Putamen (tissue), 1 donor: ENCODE measurements around the gene ZNF784.

ENCODE experiments used
- DNase-seq: peaks from one replicate; pipeline ENCODE4 v3.0.0-alpha.2; 2016; ENCODE audit warnings: low spot score

ZNF784 gene, protein sequence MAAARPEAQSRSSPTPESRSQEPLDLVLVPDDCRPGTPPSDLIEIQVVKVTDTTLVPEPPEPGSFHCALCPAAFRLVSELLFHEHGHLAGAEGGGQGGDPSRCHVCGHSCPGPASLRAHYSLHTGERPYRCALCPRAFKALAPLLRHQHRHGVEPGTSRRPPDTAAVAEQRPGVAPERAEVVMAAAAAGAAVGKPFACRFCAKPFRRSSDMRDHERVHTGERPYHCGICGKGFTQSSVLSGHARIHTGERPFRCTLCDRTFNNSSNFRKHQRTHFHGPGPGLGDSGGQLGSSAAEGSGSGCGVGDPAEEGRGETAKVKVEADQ

DNA sequence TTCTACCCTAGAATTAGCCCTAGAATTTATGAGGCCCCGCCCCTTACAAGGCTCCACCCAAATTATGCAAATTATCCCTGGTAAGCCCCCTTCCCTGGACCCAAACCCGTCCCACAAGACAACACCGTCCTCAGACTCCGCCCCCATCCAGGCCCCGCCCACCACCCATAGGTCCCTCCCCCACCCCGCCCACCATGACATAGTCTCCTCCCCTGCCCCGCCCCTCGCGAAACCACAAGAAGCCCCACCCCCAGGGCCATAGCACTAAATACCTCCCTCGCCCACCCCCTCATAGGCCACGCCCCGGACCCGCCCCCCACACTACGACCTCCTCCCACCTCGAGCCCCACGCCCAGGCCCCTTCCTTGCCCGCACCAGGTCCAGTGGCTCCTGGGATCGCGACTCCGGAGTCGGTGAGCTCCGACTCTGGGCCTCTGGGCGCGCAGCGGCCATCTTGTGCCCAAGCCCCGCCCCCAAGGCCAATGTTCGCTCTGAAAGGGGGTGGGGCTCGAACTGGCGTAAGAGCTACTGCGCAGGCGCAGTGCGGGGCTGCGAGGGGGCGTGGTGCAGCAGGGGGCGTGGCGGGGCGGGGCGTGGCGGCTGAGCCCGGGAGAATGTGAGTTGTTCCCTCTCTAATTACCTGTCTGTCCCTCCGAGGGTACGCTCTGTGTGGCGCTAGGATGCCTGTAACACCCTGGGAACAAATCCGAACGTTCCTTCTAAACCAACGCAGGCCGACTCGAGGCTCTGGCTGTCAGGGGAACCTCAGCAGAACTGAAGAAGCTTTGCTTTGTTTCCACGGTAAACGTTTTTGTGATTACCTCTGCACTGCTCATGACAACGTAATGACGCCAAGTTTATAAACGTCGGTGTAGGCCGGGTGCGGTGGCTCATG, at the start of gene ZNF784:
TSS of gene ZNF784 (minus strand) at position 458 of the 895 bp plus-strand sequence. CDS start at position 453, 5 bp downstream.
- peak; percentile 91 for DNase-seq

GRCh38 chr19:55673889-55674288, 49.5 kb upstream of the ZNF784 start:
- DNase-seq: no peak

GRCh38 chr19:55673465-55673864, 49.1 kb upstream of the ZNF784 start:
- no peak for DNase-seq

DNA sequence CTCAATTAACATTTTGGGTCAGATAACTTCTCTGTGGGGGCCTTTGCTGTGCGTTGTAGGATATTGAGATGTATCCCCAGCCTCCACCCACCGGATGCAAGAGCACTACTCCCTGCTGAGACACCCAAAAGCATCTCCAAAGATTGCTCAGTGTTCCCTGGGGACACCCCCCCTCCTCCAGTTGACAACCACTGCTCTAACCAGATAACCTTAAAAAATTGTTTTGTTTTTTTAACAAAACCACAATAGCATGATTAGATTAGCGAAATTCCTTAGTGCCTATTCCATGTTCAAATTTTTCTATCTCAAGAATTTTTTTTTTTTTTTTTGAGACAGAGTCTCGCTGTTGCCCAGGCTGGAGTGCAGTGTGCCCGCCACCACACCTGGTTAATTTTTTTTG, 48.1 kb upstream of the ZNF784 start:
- DNase-seq: no peak

GRCh38 chr19:55671054-55671378, 46.6 kb upstream of the ZNF784 start:
- no peak for DNase-seq

GRCh38 chr19:55670280-55671053, 46.1 kb upstream of the ZNF784 start:
- DNase-seq: no peak

DNA sequence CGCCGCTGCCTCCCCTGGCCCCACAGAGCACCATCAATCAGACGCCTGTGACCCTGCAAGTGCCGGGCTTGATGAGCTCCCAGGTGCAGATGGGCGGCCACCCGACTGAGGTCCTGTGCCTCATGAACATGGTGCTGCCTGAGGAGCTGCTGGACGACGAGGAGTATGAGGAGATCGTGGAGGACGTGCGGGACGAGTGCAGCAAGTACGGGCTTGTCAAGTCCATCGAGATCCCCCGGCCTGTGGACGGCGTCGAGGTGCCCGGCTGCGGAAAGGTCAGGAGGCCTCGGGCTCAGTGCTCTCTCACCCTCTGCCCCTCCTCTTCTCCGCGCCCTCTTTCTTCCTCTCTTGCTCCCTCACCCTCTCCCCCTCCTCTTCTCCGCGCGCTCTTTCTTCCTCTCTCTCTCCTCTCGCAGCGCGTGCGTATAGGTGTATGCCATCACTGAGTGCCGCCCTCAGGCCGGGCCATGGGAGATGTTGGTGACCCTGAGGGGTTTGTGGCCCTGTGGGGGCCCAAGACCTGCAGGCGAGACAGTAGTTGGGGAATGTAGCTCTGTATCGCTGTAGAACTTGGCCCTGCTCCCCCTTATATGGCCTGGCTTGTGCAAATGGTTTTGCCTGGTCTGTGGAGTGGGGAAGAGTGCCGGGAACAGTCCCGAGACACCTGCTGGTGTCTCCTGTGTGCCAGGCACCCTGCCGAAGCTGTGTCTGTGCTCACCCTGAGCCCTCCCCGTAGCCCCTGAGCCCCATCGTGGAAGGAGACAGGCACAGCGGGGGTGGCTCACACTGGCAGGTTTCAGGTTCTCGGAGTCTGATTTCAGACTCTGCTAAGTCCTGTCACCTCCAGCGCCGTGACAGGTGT, 45.3 kb upstream of the ZNF784 start:
- peak; percentile 78 for DNase-seq

GRCh38 chr19:55668603-55669348, 44.4 kb upstream of the ZNF784 start:
- DNase-seq: no peak

- peak; percentile 53 for DNase-seq
These were observed 43.6 kb upstream of the ZNF784 start for GRCh38 chr19:55667958-55668357.

GRCh38 chr19:55667511-55667910, 43.1 kb upstream of the ZNF784 start:
- no peak for DNase-seq

GRCh38 chr19:55667006-55667381, 42.6 kb upstream of the ZNF784 start:
- no peak for DNase-seq

GRCh38 chr19:55666343-55667005, 42.1 kb upstream of the ZNF784 start:
- DNase-seq: no peak

DNA sequence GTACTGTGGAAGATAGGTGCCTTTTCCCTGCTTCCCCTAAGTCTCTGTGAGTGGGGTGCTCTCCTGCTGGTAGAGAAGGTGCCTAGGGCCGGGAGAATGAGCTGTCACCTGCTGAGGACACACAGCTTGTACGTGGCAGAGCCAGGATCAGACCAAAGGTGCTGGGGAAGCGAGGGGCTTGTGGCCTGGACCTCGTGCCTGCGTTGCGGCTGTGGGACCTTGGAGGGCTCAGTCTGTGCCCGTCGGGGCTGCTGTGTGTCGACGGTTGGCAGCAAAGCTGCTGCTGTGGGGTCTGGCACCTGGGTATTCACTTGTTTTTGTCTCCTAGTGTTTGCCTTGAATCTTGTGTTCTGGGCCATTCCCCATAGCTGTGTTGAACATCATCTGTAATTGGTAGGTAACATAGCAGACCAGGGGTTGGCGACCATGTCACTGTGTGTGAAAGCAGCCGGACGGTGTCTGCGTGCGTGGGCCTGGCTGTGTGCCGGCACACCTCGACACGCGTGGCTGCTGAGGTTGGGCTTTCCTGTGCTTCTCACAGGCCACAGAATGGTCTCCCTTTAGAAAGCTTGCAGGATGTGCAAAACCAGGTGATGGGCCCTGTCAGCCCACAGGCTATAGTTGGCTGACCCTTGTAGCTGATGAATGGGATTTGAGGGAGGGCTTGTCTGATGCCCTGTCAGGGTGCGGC, 39.6 kb upstream of the ZNF784 start:
- DNase-seq: no peak

GRCh38 chr19:55661826-55662225, 37.5 kb upstream of the ZNF784 start:
- no peak for DNase-seq

GRCh38 chr19:55660991-55661390, 36.6 kb upstream of the ZNF784 start:
- no peak for DNase-seq

- no peak for DNase-seq
These were observed 36.0 kb upstream of the ZNF784 start for GRCh38 chr19:55660404-55660803.

- no peak for DNase-seq
These were observed 35.5 kb upstream of the ZNF784 start for GRCh38 chr19:55659822-55660221.

- DNase-seq: no peak
These were observed 34.6 kb upstream of the ZNF784 start for GRCh38 chr19:55658846-55659459.
